ENCODE data around the gene RBM39. TPM values are rescaled to one million over a fixed set of nuclear protein-coding genes. Genes with fewer than 3 reads are reported as not detected.

RBM39 gene
- total and polyA plus RNA-seq, 2 experiments from 2014 or later = 259 to 413 TPM

GRCh38 chr20:35724321-35725230 lies 17.5 kb downstream of the RBM39 start:
- Mint-ChIP-seq H3K36me3 (ENCODE audit: low read depth) (peaks cover 98% of the 10 kb centered on the region), H3K27me3 (ENCODE audit: insufficient read depth, low read depth, poor library complexity) (peaks cover 12% of the 10 kb centered on the region), H3K4me1 (peaks cover 6% of the 10 kb centered on the region; the same call in 1 of the 3 replicates), H3K27ac (0 out of 2 replicates have a peak overlapping the region, but pooled peaks have one; percentile 31), H3K9me3 (no peaks in the 10 kb centered on the region), H3K4me3 (no peak overlapping the region)
- no peak for ATAC-seq
- peaks cover 99% of the 10 kb centered on the region for H3K36me3 ChIP-seq (ENCODE audit: insufficient read depth)
- H3F3A ChIP-seq (replicated peaks; ENCODE audit: low read depth) = peaks cover 40% of the 10 kb centered on the region
- DNase-seq (ENCODE audit: low spot score) = no peak
- no peak overlapping the region for H3K27ac ChIP-seq (ENCODE audit: low read depth)
- H3K4me2 ChIP-seq = no peak overlapping the region
- H3K4me1 ChIP-seq (ENCODE audit: insufficient read depth) = no peaks in the 10 kb centered on the region
- H2AFZ ChIP-seq = no peak overlapping the region
- TF ChIP-seq ZNF331 (CRISPR knock-in tag; IDR thresholded peaks at IDR 0.05; ENCODE audit: low read depth) (no peak), EZH2phosphoT487 (IDR thresholded peaks at IDR 0.05; ENCODE audit: unreplicated experiment) (no peak), STAT1 (IDR thresholded peaks at IDR 0.05; ENCODE audit: unreplicated experiment) (no peak), JUNB (IDR thresholded peaks at IDR 0.05; ENCODE audit: unreplicated experiment) (no peak), POLR2AphosphoS5 (IDR thresholded peaks at IDR 0.05; ENCODE audit: low read depth) (no peak), ZNF114 (CRISPR knock-in tag; IDR thresholded peaks at IDR 0.05) (no peak), CREB1 (CRISPR knock-in tag; IDR thresholded peaks at IDR 0.05; ENCODE audit: low read depth) (no peak), NANOG (IDR thresholded peaks at IDR 0.05; ENCODE audit: borderline replicate concordance) (no peak), EZH2 (IDR thresholded peaks at IDR 0.05; ENCODE audit: low read depth, unreplicated experiment) (no peak), REST (IDR thresholded peaks at IDR 0.05; ENCODE audit: unreplicated experiment) (no peak)
- TF ChIP-seq, protein P1, sequence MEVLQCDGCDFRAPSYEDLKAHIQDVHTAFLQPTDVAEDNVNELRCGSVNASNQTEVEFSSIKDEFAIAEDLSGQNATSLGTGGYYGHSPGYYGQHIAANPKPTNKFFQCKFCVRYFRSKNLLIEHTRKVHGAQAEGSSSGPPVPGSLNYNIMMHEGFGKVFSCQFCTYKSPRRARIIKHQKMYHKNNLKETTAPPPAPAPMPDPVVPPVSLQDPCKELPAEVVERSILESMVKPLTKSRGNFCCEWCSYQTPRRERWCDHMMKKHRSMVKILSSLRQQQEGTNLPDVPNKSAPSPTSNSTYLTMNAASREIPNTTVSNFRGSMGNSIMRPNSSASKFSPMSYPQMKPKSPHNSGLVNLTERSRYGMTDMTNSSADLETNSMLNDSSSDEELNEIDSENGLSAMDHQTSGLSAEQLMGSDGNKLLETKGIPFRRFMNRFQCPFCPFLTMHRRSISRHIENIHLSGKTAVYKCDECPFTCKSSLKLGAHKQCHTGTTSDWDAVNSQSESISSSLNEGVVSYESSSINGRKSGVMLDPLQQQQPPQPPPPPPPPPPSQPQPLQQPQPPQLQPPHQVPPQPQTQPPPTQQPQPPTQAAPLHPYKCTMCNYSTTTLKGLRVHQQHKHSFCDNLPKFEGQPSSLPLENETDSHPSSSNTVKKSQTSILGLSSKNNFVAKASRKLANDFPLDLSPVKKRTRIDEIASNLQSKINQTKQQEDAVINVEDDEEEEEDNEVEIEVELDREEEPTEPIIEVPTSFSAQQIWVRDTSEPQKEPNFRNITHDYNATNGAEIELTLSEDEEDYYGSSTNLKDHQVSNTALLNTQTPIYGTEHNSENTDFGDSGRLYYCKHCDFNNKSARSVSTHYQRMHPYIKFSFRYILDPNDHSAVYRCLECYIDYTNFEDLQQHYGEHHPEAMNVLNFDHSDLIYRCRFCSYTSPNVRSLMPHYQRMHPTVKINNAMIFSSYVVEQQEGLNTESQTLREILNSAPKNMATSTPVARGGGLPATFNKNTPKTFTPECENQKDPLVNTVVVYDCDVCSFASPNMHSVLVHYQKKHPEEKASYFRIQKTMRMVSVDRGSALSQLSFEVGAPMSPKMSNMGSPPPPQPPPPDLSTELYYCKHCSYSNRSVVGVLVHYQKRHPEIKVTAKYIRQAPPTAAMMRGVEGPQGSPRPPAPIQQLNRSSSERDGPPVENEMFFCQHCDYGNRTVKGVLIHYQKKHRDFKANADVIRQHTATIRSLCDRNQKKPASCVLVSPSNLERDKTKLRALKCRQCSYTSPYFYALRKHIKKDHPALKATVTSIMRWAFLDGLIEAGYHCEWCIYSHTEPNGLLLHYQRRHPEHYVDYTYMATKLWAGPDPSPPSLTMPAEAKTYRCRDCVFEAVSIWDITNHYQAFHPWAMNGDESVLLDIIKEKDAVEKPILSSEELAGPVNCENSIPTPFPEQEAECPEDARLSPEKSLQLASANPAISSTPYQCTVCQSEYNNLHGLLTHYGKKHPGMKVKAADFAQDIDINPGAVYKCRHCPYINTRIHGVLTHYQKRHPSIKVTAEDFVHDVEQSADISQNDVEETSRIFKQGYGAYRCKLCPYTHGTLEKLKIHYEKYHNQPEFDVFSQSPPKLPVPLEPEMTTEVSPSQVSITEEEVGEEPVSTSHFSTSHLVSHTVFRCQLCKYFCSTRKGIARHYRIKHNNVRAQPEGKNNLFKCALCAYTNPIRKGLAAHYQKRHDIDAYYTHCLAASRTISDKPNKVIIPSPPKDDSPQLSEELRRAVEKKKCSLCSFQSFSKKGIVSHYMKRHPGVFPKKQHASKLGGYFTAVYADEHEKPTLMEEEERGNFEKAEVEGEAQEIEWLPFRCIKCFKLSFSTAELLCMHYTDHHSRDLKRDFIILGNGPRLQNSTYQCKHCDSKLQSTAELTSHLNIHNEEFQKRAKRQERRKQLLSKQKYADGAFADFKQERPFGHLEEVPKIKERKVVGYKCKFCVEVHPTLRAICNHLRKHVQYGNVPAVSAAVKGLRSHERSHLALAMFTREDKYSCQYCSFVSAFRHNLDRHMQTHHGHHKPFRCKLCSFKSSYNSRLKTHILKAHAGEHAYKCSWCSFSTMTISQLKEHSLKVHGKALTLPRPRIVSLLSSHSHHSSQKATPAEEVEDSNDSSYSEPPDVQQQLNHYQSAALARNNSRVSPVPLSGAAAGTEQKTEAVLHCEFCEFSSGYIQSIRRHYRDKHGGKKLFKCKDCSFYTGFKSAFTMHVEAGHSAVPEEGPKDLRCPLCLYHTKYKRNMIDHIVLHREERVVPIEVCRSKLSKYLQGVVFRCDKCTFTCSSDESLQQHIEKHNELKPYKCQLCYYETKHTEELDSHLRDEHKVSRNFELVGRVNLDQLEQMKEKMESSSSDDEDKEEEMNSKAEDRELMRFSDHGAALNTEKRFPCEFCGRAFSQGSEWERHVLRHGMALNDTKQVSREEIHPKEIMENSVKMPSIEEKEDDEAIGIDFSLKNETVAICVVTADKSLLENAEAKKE (CRISPR knock-in tag; IDR thresholded peaks at IDR 0.05) = no peak
- TF ChIP-seq, protein P2, sequence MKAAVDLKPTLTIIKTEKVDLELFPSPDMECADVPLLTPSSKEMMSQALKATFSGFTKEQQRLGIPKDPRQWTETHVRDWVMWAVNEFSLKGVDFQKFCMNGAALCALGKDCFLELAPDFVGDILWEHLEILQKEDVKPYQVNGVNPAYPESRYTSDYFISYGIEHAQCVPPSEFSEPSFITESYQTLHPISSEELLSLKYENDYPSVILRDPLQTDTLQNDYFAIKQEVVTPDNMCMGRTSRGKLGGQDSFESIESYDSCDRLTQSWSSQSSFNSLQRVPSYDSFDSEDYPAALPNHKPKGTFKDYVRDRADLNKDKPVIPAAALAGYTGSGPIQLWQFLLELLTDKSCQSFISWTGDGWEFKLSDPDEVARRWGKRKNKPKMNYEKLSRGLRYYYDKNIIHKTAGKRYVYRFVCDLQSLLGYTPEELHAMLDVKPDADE (IDR thresholded peaks at IDR 0.05) = no peak
- TF ChIP-seq, protein P3, sequence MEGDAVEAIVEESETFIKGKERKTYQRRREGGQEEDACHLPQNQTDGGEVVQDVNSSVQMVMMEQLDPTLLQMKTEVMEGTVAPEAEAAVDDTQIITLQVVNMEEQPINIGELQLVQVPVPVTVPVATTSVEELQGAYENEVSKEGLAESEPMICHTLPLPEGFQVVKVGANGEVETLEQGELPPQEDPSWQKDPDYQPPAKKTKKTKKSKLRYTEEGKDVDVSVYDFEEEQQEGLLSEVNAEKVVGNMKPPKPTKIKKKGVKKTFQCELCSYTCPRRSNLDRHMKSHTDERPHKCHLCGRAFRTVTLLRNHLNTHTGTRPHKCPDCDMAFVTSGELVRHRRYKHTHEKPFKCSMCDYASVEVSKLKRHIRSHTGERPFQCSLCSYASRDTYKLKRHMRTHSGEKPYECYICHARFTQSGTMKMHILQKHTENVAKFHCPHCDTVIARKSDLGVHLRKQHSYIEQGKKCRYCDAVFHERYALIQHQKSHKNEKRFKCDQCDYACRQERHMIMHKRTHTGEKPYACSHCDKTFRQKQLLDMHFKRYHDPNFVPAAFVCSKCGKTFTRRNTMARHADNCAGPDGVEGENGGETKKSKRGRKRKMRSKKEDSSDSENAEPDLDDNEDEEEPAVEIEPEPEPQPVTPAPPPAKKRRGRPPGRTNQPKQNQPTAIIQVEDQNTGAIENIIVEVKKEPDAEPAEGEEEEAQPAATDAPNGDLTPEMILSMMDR (conservative IDR thresholded peaks at IDR 0.05; ENCODE audit: low read depth in 2 of 2) = no peak
- H3K79me2 ChIP-seq (replicated peaks; ENCODE audit: insufficient read depth) = peaks cover 99% of the 10 kb centered on the region
- H3K27me3 ChIP-seq (ENCODE audit: insufficient read depth) = no peaks in the 10 kb centered on the region
- H3K4me3 ChIP-seq = no peak overlapping the region
- H4K20me1 ChIP-seq (replicated peaks; ENCODE audit: insufficient read depth) = peaks cover 74% of the 10 kb centered on the region
- no peaks in the 10 kb centered on the region for H3K9me2 ChIP-seq (ENCODE audit: insufficient read depth)

Measured in GM23338 (cell line).